ENCODE results near the gene RNF121. TPM values are rescaled to one million over a fixed set of nuclear protein-coding genes. Genes with fewer than 3 reads are reported as not detected.
A peak's percentile ranks its signal among the peaks of the same experiment; 100 is the strongest.

Gene RNF121
- total RNA-seq, 1 donor from 2014 or later, result 24.7 TPM

- TF ChIP-seq CTCF (IDR thresholded peaks at IDR 0.05), result no peak
- Histone ChIP-seq H3K27ac (peak overlapping the region; percentile 96), H3K4me1 (peaks cover 44% of the 10 kb centered on the region), H3K9me3 (no peaks in the 10 kb centered on the region), H3K27me3 (ENCODE audit: low read depth) (no peaks in the 10 kb centered on the region), H3K4me3 (peak overlapping the region; percentile 57), H3K36me3 (no peaks in the 10 kb centered on the region)
- ATAC-seq (no peak), DNase-seq (no peak)
- intact Hi-C loops (cut with DNase I), result loop anchor here (5.0 kb wide), 1 partner anchor 35 kb away; no protein-coding TSS in a partner anchor
These were observed 113.4 kb downstream of the RNF121 start for GRCh38 chr11:72042064-72042745.

- ATAC-seq, result no peak
- Histone ChIP-seq H3K4me3 (no peak overlapping the region), H3K27me3 (ENCODE audit: low read depth) (no peaks in the 10 kb centered on the region), H3K9me3 (no peaks in the 10 kb centered on the region), H3K36me3 (peaks cover 11% of the 10 kb centered on the region), H3K4me1 (peaks cover 16% of the 10 kb centered on the region), H3K27ac (no peak overlapping the region)
- intact Hi-C loops (cut with DNase I), result no loop called here
- TF ChIP-seq CTCF (IDR thresholded peaks at IDR 0.05), result no peak
- DNase-seq, result no peak
These were observed 117.0 kb downstream of the RNF121 start for GRCh38 chr11:72045849-72046248.

Other genes with a start within 250 kb of the RNF121 start
- not detected for gene DEFB108B, start 95.8 kb upstream of the RNF121 start, total RNA-seq
- not detected for gene DEFB131B, start 50.6 kb upstream of the RNF121 start, total RNA-seq
- 9.1 TPM for gene XNDC1N, start 452 bp upstream of the RNF121 start, total RNA-seq
- 18.0 TPM for gene IL18BP, start 69.9 kb downstream of the RNF121 start, total RNA-seq
- 200 TPM for gene NUMA1, start 151.5 kb downstream of the RNF121 start, total RNA-seq
- gene LRRC51, start 151.8 kb downstream of the RNF121 start, total RNA-seq, result 14.8 TPM
- 96.0 TPM for gene LAMTOR1, start 174.3 kb downstream of the RNF121 start, total RNA-seq
- not detected for gene TOMT, start 176.9 kb downstream of the RNF121 start, total RNA-seq
- gene ANAPC15, start 183.6 kb downstream of the RNF121 start, total RNA-seq, result 22.7 TPM
- gene FOLR3, start 206.7 kb downstream of the RNF121 start, total RNA-seq, result 53.1 TPM